HG02610 (cell line): ENCODE measurements around the gene CACNA2D3.

Source experiments
- ATAC-seq: cut with Tn5 transposase; IDR thresholded peaks from one replicate; pipeline ENCODE4 v1.9.1; 2021; ENCODE audit warnings: mild to moderate bottlenecking, moderate library complexity; ENCODE audit not compliant: unreplicated experiment

Gene CACNA2D3

DNA sequence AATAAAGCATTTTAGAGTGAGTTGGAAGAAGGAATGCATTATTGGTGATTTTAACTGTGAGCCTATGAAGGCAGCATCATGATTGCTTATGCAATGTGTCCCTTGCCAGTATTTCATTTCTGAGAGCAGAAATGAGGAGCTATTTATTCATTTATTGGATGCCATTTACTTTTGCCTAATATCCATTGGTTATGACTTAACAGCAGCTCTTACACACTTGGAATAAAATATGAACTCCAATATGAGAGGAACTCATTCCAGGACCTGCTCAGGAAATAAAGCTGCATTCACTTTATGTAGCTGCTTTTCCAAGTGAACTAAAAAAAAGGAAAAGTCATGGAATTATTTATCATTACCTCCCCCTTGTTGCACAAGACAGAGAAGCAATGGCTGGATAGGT is 525.4 kb downstream of the CACNA2D3 start:
- ATAC-seq: no peak

GRCh38 chr3:54649551-54649950 is 527.2 kb downstream of the CACNA2D3 start:
- no peak for ATAC-seq

- ATAC-seq: no peak
Observed at GRCh38 chr3:54653456-54654195, 531.3 kb downstream of the CACNA2D3 start.

GRCh38 chr3:54654776-54655175 is 532.4 kb downstream of the CACNA2D3 start:
- no peak for ATAC-seq

DNA sequence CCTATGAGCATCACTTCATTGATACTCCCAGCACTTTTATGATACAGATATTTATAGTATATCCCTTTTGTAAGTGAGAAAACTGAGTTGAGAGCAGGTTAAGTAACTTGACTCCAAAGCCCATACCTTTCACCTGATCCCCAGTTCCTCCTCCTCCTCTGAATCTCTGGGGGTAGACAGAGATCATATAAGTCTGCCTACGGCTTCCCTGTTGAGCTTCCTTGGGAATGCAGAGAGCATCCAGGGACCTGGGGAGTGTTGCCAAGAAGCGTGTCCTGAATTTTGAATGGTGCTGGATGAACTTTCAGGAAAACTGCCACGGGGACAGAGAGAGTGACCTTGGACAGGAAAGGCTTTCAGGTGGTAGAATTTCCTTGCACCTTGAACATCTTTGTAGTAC is 537.0 kb downstream of the CACNA2D3 start:
- no peak for ATAC-seq

GRCh38 chr3:54660714-54661132 is 538.4 kb downstream of the CACNA2D3 start:
- no peak for ATAC-seq

DNA sequence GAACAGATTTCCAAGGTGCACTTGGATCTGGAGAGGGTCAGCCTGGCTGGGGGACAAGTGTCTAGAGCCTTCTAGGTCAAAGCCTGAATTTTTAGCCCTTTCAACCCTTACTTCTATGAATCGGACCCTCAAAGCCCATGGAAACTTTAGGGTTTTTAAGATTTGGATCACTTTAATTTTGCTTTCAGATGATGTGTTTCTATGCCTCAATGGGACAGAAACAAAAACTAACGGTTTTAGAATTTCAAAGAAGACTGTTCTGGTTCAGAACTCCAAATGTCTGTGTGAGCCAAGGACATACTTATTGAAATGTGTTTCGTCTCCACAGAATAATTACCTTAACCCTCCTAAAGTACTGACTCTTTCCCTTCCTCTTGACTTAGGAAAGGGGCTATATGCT is 538.8 kb downstream of the CACNA2D3 start:
- no peak for ATAC-seq

DNA sequence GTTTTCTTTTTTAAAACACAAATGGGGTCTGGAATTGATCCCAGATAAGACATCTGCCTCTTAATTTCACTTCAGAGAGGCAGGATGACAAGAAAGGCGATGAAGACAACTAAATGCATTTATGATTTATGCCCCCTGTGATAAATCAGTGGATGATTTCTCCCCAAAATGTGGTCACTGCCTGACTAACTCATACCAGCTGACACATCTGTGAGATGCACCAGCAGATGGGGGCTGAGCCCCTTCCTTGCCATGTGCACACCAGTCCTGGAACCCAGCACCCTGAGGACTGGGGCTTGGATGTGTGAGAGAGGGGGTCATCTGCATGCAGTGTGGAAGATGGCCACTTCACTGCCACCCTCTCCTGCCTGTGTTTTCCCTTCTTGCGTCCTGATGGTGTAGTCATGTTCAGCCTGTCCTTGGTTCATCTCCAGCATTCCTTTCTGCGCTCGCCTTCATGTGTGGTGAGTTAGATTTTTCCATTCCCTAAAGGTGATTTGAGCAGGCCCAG is 541.2 kb downstream of the CACNA2D3 start:
- ATAC-seq: no peak

DNA sequence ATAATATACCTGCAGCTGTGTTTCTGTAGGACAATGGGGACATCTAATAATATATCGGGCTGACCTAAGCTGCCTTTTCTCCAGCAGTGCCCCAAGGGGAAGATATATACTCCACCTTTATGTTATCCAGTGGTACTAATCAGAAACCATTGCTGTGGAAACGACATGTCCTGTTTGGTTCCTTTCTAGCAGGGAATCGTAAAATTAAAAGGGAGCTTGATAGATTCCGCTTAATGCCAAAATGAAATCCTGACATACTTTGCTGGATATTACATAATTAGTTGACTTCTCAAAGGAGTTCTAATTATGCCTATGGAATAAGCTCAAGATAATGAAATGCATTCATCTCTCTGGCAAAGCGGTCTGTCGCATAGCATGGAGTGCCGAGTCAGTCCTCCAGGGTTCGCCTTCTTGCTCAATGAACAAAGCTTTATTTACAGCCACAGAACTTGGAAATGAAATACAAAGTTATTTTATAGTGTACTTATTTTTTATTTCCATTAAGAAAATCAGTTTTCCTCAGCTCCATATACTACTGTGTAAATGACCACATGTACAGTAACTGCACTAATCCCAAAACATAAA is 542.8 kb downstream of the CACNA2D3 start:
- no peak for ATAC-seq

- ATAC-seq: no peak
Observed at GRCh38 chr3:54668236-54668635, 545.9 kb downstream of the CACNA2D3 start.

DNA sequence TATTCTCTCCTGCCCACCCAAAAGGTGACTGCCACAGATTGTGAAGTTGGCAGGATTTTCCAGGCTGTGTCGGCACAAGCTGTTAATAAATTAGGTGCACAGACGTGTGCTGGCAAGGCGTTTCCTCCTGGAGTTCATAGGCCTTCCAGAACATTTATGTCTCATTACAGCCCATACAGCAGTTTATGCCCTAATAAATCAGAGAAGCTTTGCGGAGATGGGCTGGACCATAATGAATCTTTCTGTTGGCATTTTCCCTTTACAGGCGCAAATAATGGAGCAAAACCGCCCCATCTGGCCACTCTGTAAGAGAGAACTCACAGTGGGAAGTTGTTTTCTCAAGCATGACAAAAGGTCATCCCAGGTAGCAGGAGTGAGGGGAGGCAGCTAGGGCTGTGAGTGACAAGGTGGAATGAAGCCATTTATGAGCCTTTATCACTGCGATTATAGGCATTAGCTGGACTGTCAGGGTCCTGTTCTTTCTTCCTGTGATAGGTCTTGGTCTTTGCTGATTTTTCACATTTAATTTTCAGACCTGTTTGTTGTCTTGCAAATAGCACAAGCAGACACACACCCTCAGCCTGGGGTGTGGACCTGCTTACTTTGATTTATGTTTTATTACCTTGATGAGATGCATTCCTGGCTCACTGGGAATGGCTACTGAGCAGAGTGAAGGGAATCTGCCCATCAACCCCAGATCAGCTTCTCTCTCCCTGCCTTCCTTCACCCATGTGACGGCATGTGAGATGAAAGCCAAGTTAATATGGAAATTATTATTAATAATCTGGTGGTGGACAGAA is 548.0 kb downstream of the CACNA2D3 start:
- ATAC-seq: no peak

GRCh38 chr3:54671511-54671910 is 549.2 kb downstream of the CACNA2D3 start:
- ATAC-seq: no peak

DNA sequence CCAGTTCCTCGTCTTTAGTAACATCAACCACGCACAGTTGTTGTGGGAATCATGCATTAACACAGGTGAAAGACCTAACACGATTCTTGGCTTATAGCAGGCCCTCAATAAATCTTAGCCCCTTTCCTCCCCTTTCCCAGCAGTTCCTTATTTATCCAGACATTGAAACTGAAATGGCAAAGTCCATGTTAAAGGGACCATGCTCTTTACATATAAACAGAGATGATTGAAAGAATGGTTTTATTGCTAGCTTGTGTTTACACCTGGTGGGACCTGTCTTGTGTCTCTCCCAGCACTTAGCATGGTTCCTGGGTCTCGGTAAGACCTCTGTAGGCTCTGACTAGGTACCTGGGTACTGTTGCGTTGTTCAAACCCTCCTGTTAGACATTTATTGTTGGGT is 553.7 kb downstream of the CACNA2D3 start:
- no peak for ATAC-seq

DNA sequence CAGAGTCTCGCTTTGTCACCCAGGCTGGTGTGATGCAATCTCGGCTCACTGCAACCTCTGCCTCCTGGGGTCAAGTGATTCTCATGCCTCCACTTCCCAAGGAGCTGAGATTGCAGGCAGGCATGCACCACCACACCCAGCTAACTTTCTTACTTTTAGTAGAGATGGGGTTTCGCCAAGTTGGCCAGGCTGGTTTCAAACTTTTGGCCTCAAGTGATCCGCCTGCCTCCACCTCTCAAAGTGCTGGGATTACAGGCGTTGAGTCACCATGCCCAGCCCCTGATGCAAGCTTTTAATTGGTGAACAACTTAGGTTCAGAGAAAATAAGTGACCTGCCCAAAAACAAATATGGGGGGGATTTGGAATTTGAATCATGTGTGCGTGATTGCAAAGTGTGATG is 559.4 kb downstream of the CACNA2D3 start:
- no peak for ATAC-seq

GRCh38 chr3:54685213-54685612 is 562.9 kb downstream of the CACNA2D3 start:
- no peak for ATAC-seq

DNA sequence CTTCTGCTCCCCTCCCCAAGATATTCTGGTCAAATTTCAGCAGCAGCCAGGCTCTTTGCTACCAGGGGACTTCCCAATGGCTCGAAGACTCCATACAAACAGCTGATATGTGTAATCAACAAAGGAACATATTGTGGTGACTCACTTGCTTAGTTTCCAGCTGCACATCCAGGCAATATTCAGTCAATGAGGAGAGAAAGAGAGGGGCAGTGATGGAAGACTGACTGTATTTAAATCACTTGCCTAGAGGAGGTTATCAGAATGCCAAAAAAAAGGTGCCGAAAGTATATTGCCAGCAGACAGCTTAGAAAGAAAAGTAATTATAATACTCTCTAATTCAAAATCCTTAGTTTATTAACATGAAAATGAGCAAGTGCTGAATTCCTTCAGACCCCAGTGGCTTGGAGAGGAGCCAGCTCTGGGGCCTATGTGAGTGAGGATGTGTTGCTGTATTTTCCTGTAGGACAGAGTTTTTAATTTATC is 569.0 kb downstream of the CACNA2D3 start:
- ATAC-seq: no peak

DNA sequence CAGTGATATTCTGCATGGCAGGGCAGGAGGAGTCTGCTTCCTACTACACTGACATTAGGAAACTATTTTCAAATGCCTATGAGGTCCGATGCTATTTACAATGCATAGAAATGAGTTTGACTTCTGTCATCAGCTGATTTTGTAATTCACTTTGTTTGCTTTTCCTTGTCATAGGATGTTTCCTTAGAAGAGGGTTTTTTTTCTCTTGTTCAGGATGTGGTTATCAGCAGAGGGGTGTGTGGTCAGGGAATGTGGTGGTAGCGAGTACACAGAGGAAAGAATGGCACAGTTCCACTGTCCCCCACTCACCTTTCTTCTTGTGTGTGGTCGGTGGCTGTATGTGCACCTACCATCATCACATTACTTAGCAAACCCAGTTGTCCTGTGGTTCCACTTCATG is 574.0 kb downstream of the CACNA2D3 start:
- no peak for ATAC-seq

GRCh38 chr3:54698054-54698453 is 575.7 kb downstream of the CACNA2D3 start:
- ATAC-seq: no peak

GRCh38 chr3:54703923-54704322 is 581.6 kb downstream of the CACNA2D3 start:
- no peak for ATAC-seq

DNA sequence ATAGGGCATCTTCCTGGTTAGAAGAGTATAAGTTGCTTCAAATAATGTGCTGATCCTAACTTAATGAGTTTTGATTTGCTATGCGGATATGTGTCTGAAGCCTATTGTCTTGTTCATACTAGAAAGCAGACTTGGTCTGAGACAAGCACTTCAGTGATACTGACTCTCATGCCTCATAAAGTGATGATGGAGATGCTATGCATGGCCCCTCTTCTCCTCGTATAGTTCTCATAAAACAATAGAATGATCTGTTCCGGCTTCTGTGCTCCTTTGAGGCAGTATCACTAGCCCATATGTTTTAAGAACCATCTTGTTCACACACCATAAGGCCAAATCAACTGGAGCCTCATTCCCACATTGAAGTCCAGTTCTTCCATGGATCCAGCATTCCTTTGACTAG is 583.4 kb downstream of the CACNA2D3 start:
- ATAC-seq: no peak

- no peak for ATAC-seq
Observed at GRCh38 chr3:54706738-54707137, 584.4 kb downstream of the CACNA2D3 start.

DNA sequence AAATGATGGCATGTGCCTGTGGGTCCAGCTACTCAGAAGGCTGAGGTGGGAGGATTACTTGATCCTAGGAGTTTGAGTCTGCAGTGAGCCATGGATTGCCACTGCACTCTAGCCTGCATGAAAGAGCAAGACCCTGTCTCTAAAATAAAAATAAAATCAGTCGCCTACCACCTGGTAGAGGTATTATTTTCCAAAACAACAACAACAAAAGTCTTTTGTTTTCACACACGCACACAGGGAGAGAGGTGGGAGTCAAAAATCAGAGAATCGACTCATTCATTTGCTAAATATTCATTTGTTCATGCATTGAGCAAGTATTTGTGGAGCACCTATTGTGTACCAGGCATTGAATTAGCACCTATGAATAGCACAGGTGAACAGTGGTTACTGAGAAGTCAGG is 587.4 kb downstream of the CACNA2D3 start:
- no peak for ATAC-seq
